ENCODE results near the gene PCBD2.
"Not testable (repeated sequence)": the region's sequence is repeated elsewhere in the genome, so short reads cannot be mapped to it uniquely, and the experiment has no call there.

Gene PCBD2

DNA sequence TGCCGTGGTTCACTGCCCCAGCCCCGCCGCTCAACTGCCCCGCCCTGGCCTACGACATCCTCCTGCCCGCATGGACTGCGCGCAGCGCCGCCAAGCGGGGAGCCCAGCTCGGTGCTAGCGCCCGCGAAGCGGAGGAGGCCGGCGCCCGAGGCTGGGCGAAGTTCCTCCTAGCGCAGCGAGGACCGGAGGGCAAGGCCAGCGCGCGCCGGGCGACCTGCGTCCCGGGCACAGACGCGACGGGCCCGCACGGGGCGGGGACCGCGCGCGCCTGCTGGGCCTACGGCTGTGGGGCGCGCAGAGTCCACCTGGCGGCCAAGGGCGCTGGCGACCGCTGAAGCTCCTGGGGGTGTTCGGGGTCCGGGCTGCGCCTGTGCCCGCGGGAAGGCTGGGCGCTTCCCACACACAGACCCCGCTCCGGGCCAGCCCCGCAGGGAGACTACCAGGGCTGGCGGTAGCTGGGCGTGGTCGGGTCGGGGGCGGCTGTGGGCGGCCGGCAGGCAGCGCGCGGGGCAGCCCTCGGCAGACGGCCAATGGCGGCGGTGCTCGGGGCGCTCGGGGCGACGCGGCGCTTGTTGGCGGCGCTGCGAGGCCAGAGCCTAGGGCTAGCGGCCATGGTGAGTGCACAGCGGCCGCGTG lies at the start of gene PCBD2:
TSS of gene PCBD2 (plus strand) at position 522 of the 636 bp plus-strand sequence. CDS start at position 531, 9 bp downstream.
- DNase-seq (ENCODE audit: low read depth), result peak; percentile 86

- not testable (repeated sequence) for DNase-seq (ENCODE audit: low read depth)
These were observed 48.5 kb upstream of the PCBD2 start for GRCh38 chr5:134856465-134856864.

DNA sequence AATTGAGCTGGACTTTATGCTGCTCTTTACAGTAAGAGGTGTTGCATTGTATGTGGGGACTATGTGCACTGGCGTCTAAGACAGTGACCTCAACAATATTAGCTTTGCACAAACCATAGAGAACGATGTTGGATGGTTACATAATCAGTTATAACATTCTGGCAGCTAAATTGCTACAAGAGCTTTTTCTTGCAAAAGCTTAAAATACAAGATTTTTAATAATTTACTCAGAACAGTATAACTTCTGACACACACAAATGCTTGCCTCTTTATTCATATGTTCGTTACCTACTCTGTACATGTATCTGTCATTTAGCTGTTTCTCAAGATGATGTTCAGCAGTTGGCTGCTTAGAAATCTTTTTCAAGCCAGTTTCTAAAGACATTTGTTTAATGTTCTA lies 47.5 kb upstream of the PCBD2 start:
- no peak for DNase-seq (ENCODE audit: low read depth)

DNA sequence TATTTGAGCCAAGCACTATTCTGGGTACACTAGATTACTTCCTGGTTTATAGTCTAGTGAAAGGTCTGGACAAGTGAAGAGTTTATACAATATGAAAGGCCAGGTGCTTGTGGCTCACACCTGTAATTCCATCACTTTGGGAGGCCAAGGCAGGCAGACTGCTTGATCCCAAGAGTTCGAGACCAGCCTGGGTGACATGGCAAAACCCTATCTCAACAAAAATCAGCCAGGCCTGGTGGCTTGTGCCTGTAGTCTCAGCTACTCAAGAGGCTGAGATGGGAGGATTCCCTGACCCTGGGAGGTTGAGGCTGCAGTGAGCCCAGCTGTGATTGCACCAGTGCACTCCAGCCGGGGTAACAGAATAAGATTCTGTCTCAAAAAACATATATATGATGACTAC lies 40.2 kb upstream of the PCBD2 start:
- DNase-seq (ENCODE audit: low read depth), result no peak

- no peak for DNase-seq (ENCODE audit: low read depth)
These were observed 31.4 kb upstream of the PCBD2 start for GRCh38 chr5:134873494-134873893.

DNA sequence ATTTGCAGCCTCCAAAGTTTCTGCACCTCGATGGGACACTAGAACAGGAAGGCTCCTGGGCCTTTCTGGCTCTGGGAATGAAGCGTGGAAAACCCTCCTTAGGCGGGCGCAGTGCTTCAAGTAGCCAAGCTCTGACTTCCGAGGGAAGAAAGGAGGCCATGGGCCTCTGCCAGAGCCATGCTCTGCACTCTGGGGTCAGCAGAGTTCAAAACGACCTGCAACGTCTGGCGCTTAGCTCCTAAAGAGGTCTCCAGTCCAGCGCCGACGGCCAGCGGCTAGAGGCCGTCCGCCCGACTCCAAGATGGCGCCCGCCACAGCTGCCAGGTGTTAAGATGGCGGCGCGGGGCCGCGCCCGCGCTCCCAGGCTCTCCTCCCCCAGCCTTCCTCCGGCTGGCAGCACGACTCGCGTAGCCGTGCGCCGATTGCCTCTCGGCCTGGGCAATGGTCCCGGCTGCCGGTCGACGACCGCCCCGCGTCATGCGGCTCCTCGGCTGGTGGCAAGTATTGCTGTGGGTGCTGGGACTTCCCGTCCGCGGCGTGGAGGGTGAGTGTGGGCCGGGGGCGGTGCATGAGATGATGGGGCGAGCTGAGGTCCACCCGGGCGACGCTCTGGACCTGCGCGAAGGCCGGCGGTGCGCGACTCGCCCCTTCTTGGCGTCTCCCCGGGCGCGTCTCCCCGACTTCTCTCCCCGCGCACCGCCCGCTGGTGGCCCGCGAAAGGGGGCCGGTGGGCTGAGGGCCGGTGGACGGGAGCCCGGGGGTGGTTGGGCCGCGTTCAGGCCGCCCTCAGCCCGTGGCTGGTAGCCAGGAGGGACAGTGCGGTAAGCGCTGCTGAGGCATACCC lies 30.7 kb upstream of the PCBD2 start, which contains the start of gene TXNDC15:
TSS of gene TXNDC15 (plus strand) at position 385 of the 844 bp plus-strand sequence. CDS start at position 442, 57 bp downstream.
- DNase-seq (ENCODE audit: low read depth), result peak; percentile 86

- DNase-seq (ENCODE audit: low read depth), result peak; percentile 91
These were observed 29.9 kb upstream of the PCBD2 start for GRCh38 chr5:134874831-134875655.

- DNase-seq (ENCODE audit: low read depth), result no peak
These were observed 27.8 kb upstream of the PCBD2 start for GRCh38 chr5:134877159-134877558.

DNA sequence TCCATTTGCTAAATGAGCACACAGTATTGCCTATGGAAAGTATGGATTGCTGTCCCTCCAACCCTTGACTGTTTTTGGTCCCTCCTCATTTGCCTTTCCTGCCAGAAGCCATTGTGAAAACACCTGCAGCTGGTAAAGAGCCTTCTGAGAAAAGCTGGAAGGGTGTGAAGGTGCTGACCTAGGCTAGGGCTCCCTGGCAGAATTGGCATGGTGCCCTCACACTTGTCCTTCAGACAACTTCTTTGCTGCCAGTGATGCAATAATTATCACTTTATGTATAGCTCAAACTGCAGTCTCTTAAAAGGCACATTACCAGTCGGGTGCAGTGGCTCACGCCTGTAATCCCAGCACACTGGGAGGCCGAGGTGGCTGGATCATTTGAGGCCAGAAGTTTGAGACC lies 26.5 kb upstream of the PCBD2 start:
- no peak for DNase-seq (ENCODE audit: low read depth)

- DNase-seq (ENCODE audit: low read depth), result no peak
These were observed 25.5 kb upstream of the PCBD2 start for GRCh38 chr5:134879456-134879855.

DNA sequence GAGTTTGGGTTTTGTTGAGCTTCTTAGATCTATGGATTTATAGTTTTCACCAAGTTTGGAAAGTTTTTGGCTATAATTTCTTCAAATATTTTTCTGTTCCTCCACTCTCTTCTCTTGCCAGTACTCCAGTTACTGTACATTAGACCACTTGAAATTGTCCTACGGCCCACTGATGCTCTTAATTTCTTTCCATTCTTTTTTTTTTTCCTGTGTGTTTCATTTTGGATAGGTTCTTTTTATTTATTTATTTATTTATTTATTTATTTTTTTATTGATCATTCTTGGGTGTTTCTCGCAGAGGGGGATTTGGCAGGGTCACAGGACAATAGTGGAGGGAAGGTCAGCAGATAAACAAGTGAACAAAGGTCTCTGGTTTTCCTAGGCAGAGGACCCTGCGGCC lies 24.0 kb upstream of the PCBD2 start:
- DNase-seq (ENCODE audit: low read depth), result not testable (repeated sequence)

- not testable (repeated sequence) for DNase-seq (ENCODE audit: low read depth)
These were observed 23.2 kb upstream of the PCBD2 start for GRCh38 chr5:134881711-134882110.

DNA sequence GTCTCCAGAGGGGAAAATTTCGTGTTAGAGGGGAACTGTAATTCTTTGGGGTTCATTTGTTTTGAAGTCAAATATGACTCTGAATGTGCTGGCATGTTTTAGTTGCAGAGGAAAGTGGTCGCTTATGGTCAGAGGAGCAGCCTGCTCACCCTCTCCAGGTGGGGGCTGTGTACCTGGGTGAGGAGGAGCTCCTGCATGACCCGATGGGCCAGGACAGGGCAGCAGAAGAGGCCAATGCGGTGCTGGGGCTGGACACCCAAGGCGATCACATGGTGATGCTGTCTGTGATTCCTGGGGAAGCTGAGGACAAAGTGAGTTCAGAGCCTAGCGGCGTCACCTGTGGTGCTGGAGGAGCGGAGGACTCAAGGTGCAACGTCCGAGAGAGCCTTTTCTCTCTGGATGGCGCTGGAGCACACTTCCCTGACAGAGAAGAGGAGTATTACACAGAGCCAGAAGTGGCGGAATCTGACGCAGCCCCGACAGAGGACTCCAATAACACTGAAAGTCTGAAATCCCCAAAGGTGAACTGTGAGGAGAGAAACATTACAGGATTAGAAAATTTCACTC lies 17.3 kb upstream of the PCBD2 start:
- DNase-seq (ENCODE audit: low read depth), result no peak

DNA sequence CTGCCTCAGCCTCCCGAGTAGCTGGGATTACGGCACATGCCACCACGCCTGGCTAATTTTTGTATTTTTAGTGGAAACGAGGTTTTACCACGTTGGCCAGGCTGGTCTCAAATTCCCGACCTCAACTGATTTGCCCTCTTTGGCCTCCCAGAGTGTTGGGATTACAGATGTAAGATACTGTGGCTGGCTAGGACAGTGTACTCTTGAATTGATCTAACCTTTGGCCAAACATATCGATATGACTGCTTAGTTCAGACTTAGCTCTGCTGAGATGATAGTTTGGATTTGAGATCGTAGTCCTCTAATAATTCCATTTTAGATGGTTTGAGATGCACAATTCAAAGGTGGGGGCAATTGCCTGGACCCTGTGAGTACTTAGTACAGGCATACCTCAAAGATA lies 15.6 kb upstream of the PCBD2 start:
- no peak for DNase-seq (ENCODE audit: low read depth)

- DNase-seq (ENCODE audit: low read depth), result no peak
These were observed 13.5 kb upstream of the PCBD2 start for GRCh38 chr5:134891473-134891872.

- DNase-seq (ENCODE audit: low read depth), result no peak
These were observed 12.6 kb upstream of the PCBD2 start for GRCh38 chr5:134892282-134892681.

DNA sequence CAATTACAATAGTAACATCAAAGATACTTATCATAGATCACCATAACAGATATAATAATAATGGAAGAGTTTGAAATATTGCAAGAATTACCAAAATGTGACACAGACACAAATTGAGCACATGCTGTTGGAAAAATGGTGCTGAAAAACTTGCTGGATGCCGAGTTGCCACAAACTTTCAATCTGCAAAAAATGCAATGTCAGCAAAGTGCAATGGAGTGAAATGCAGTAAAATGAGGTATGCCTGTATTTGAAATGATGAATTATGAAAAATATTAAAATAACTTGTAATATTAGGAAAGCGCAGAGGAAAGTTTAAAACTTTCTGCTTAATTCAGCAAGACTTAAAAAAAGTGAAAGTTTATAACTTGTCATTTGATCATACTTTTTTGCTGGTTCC lies 12.0 kb upstream of the PCBD2 start:
- no peak for DNase-seq (ENCODE audit: low read depth)

DNA sequence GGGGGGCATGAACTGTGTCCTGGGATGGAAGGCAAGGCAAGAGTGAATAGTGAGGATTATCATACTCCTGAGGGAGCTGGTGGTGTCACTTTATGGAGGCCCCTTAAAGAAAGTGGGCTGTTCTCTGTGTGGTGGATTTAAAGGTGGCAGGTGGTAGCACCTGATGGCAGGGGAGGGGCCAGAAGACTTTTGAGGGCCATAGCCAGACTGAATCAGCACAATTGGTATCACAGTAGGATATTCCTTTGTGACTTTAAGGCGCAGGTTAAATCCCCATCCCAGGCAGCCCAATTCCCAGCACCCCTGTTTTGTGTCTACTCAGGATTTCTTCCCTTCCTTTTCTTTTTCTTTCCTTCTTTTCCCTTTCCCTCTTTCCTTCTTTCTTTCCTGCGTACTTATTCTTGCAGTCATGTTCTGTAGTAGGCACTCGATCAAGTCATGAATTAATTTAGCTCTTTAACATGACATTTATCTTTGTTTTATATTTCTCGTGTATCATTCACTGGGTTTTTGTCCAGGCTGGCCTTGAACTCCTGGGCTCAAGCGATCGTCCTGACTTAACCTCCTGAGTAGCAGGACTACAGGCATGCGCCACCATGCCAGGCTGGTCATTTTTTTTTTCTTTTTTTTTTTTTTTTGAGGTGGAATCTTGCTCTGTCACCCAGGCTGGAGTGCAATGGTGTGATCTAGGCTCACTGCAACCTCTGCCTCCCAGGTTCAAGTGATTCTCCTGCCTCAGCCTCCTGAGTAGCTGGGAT lies 11.0 kb upstream of the PCBD2 start:
- no peak for DNase-seq (ENCODE audit: low read depth)

DNA sequence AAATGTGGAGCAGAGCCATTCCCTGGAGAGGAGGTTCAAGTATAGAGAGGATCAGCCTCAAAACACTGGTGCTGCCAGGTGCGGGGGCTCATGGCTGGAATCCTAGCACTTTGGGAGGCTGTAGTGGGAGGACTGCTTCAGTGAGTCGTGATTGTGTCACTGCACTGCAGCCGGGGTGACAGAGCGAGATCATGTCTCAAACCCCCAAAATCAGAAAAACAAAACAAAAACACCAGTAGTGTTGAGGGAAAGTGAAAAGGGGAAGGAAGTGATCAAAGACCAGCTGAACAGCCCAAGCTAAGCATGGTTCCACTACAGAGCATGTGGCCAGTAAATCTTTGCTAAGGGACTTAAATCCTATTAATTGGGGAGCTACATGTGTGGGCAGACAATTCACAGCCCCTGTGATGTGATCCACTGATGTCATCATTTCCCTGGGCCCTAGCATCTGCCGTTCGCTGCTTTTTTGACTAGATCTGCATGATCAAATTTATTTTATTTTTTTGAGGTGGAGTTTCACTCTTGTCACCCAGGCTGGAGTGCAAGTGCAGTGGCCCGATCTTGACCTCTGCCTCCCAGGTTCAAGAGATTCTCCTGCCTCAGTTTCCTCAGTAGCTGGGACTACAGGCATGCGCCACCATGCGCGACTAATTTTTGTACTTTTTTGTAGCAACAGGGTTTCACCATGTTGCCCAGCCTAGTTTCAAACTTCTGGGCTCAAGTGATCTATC lies 2.7 kb upstream of the PCBD2 start:
- no peak for DNase-seq (ENCODE audit: low read depth)

- DNase-seq (ENCODE audit: low read depth), result peak; percentile 61
These were observed 490 bp downstream of the PCBD2 start for GRCh38 chr5:134905246-134905996.
